ENCODE data around the gene KCNJ6.
"Not testable (repeated sequence)": the region's sequence is repeated elsewhere in the genome, so short reads cannot be mapped to it uniquely, and the experiment has no call there.

The KCNJ6 gene

DNA sequence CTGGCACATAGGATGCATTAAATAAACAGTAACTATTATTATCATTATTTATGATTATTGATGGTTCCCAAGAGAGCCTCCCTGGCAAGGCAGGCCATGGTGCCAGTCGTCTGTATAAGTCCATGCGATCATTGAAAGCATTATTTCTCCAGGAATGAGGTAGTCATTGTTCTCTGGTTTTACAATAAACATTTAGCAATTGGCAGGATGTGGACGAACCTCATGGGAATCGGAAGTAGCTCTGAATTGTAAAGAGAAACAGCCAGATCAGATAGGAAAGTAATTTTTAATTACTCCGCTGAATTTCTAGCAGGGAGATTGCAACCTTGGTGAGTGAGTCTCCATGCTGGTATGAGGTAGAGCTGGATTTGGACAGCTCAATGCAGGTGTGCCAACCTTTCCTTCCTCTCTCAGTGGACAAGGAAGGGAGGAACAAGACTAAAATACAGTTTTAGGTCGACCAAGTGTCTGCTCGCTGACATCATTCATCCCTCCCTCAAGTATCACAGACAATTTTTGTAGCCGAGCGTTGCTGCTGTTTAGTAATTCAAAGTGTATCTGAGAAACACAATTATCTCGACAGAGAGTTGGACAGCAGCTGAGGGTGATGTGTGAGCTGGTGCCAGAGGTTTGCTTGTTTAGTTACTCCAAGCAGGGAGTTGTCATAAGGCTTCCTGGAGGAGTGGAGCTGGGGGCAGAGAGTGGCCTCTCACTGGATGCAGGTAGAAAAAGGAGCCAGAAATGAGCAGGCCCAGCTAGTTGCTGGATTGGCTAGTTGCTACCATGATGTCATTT, 250.8 kb downstream of the KCNJ6 start:
- Mint-ChIP-seq H3K4me1 (ENCODE audit: low read depth) (no peaks in the 10 kb centered on the region), H3K4me3 (no peak overlapping the region), H3K27ac (no peak overlapping the region), H3K9me3 (no peaks in the 10 kb centered on the region), H3K27me3 (no peaks in the 10 kb centered on the region), H3K36me3 (ENCODE audit: low read depth) (no peaks in the 10 kb centered on the region)
- intact Hi-C loops (cut with micrococcal nuclease): no loop called here

GRCh38 chr21:37662227-37662626, 254.0 kb downstream of the KCNJ6 start:
- H3K4me3 Mint-ChIP-seq; H3K4me1 Mint-ChIP-seq (ENCODE audit: low read depth); H3K36me3 Mint-ChIP-seq (ENCODE audit: low read depth); intact Hi-C loops (cut with micrococcal nuclease); H3K9me3 Mint-ChIP-seq; H3K27ac Mint-ChIP-seq; H3K27me3 Mint-ChIP-seq: not testable (repeated sequence)

- H3K27me3 Mint-ChIP-seq: peaks cover 4% of the 10 kb centered on the region
- H3K4me1 Mint-ChIP-seq (ENCODE audit: low read depth): peaks cover 6% of the 10 kb centered on the region
- no peak overlapping the region for H3K4me3 Mint-ChIP-seq
- H3K36me3 Mint-ChIP-seq (ENCODE audit: low read depth): no peaks in the 10 kb centered on the region
- no peak overlapping the region for H3K27ac Mint-ChIP-seq
- intact Hi-C loops (cut with micrococcal nuclease): no loop called here
- H3K9me3 Mint-ChIP-seq: no peaks in the 10 kb centered on the region
These were observed 255.5 kb downstream of the KCNJ6 start for GRCh38 chr21:37660709-37661108.

DNA sequence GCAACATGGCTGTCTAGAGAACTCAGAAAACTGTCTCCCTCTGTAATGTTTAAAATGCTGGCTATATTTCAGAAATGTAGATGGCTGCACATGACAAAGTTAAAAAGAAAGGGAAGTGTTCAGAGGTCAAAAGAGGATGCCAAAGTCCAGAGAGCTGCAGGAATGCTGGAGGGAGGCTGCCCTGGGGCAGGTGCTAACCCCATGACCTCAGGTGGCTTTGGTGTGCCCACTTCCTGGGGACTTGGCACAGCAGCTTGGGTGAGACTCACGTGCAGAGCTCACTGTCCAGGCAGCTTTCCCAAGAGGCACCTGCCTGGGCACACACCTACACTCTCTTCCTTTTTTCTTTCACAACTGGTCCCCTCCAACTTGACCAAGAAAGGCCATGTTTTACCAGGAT, 256.4 kb downstream of the KCNJ6 start:
- H3K4me1 Mint-ChIP-seq (ENCODE audit: low read depth): peaks cover 12% of the 10 kb centered on the region
- H3K27me3 Mint-ChIP-seq: peaks cover 4% of the 10 kb centered on the region
- H3K9me3 Mint-ChIP-seq: no peaks in the 10 kb centered on the region
- H3K4me3 Mint-ChIP-seq: no peak overlapping the region
- no peak overlapping the region for H3K27ac Mint-ChIP-seq
- intact Hi-C loops (cut with micrococcal nuclease): no loop called here
- no peaks in the 10 kb centered on the region for H3K36me3 Mint-ChIP-seq (ENCODE audit: low read depth)

DNA sequence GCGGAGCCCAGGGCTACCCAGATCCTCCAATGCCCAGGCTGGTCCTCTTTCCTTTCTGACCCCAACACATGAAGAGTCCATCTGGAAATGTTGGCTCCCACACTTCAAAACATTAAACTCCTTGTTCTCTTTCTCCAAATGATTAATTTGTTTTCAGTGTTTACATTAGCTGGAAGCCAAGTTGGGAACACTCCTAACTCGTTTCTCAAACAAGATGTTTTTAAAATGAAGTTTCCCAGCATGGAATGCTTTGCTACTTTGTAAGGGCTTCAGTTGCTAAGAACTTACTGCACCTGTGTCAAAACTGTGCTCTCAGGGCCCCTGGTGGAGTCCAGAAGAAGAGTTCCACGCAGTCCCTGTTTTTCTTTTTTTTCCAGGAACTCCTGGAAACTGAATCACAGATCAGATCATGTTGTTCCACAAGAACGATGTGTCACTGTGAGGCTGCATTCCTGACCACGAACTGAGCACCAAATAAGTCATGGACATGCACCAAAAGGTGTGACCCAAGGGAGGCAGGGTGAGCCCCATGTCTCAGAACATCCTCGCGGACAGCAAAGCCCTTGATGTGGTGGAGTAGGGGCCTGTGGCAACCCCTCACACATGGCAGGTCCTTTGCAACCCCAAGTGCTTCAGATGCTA, 257.3 kb downstream of the KCNJ6 start:
- H3K27ac Mint-ChIP-seq: no peak overlapping the region
- no peak overlapping the region for H3K4me3 Mint-ChIP-seq
- intact Hi-C loops (cut with micrococcal nuclease): no loop called here
- H3K36me3 Mint-ChIP-seq (ENCODE audit: low read depth): no peaks in the 10 kb centered on the region
- no peaks in the 10 kb centered on the region for H3K9me3 Mint-ChIP-seq
- H3K4me1 Mint-ChIP-seq (ENCODE audit: low read depth): peaks cover 12% of the 10 kb centered on the region
- H3K27me3 Mint-ChIP-seq: peaks cover 9% of the 10 kb centered on the region

DNA sequence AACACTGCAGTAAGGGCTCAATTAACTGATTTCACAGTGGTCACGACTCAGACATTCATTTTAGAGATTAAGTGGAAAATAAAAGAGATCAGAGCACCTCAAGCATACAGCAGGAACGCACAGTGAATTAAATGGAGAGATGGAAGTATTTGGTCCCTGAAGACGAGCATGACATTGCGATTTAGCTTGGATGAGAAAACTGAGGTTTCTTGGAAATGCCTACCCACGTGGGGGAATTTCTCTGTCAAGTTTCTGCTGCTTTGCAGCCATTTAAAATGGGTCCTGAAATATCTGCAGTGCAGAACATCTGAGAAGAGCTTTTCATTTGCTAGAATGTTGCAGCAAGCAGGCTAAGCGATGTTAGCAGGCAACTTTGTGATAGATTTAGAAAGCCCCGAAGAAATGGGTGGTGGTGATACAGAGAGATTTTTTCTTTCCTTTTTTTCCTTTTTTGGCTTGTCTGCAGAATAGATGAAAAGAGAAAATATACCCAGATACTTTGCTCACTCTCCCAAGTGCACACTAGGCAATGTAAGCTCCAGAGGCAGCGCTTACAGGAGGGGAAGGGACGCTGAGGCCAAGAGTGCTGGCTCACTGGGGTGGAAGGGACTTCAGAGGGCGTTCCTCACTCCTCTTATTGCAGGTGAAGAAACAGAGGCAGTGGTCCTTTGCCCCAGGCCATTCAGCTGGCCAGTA, 258.0 kb downstream of the KCNJ6 start:
- no peaks in the 10 kb centered on the region for H3K9me3 Mint-ChIP-seq
- no peaks in the 10 kb centered on the region for H3K36me3 Mint-ChIP-seq (ENCODE audit: low read depth)
- H3K27ac Mint-ChIP-seq: no peak overlapping the region
- H3K4me3 Mint-ChIP-seq: no peak overlapping the region
- H3K4me1 Mint-ChIP-seq (ENCODE audit: low read depth): peaks cover 12% of the 10 kb centered on the region
- intact Hi-C loops (cut with micrococcal nuclease): no loop called here
- peaks cover 9% of the 10 kb centered on the region for H3K27me3 Mint-ChIP-seq

GRCh38 chr21:37656899-37657298, 259.4 kb downstream of the KCNJ6 start:
- H3K27me3 Mint-ChIP-seq: peaks cover 9% of the 10 kb centered on the region
- intact Hi-C loops (cut with micrococcal nuclease): no loop called here
- H3K27ac Mint-ChIP-seq: no peak overlapping the region
- H3K9me3 Mint-ChIP-seq: no peaks in the 10 kb centered on the region
- H3K36me3 Mint-ChIP-seq (ENCODE audit: low read depth): no peaks in the 10 kb centered on the region
- H3K4me1 Mint-ChIP-seq (ENCODE audit: low read depth): peaks cover 12% of the 10 kb centered on the region
- H3K4me3 Mint-ChIP-seq: no peak overlapping the region

DNA sequence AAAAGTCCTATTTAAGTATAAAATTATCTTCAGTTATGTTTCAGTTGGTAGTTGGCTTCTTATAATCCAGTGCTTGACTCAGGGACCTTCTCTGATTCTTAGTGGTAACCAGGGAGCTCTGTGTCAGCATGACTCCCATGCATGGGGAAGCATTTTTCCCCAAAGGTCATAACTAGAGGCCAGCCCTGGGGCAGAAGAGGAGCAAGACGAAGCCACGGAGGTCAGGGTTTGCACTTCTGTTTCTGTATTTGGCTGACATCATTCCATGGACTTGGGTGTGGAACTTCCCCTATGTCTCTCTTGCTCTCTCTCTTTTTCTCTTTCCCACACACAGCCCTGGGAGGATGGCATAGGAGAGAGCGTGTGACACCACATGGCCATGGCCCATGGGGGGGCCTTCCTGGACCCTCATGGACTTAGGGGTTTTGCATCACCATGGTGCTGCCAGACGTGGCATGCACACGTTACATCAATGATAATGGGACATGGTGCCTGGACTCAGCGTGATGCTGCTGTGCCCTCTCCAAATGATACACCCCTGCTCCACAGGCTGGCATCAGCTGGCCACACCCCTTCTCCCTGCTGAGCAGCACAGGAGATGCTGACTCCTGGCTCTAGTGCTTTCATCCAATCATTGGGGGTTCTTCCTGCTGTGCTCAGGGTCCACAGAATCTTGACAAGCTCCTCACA, 260.5 kb downstream of the KCNJ6 start:
- H3K36me3 Mint-ChIP-seq (ENCODE audit: low read depth): no peaks in the 10 kb centered on the region
- H3K27ac Mint-ChIP-seq: no peak overlapping the region
- intact Hi-C loops (cut with micrococcal nuclease): no loop called here

GRCh38 chr21:37654596-37654995, 261.7 kb downstream of the KCNJ6 start:
- H3K4me3 Mint-ChIP-seq: no peak overlapping the region
- H3K9me3 Mint-ChIP-seq: no peaks in the 10 kb centered on the region
- no peak overlapping the region for H3K27ac Mint-ChIP-seq
- intact Hi-C loops (cut with micrococcal nuclease): no loop called here
- H3K27me3 Mint-ChIP-seq: peaks cover 9% of the 10 kb centered on the region
- H3K36me3 Mint-ChIP-seq (ENCODE audit: low read depth): no peaks in the 10 kb centered on the region
- peaks cover 12% of the 10 kb centered on the region for H3K4me1 Mint-ChIP-seq (ENCODE audit: low read depth)

More for the DNA sequence above, 260.5 kb downstream of the KCNJ6 start:
- Mint-ChIP-seq H3K9me3 (no peaks in the 10 kb centered on the region), H3K4me1 (ENCODE audit: low read depth) (peaks cover 12% of the 10 kb centered on the region), H3K4me3 (no peak overlapping the region), H3K27me3 (peaks cover 9% of the 10 kb centered on the region)

DNA sequence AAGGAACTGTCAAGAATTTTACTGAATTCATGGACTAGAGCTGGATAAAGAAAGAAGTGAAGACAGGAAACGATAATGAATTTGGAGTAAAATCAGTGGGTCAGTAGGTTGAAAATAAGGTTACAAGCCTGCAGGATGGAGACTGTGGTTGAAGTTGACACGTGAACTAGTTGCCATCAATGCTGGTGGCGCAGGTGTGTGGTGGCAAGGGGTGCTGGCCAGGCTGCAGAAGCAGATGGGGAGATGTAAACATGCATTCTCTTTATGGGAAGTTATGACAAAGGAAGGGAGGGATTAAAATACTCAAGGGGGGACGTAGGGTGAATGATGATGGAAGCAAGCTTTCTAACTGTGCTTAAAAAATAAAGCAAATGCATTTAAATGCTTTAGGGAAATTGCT, 263.1 kb downstream of the KCNJ6 start:
- H3K36me3 Mint-ChIP-seq (ENCODE audit: low read depth): no peaks in the 10 kb centered on the region
- peaks cover 12% of the 10 kb centered on the region for H3K4me1 Mint-ChIP-seq (ENCODE audit: low read depth)
- no peak overlapping the region for H3K4me3 Mint-ChIP-seq
- intact Hi-C loops (cut with micrococcal nuclease): no loop called here
- H3K27ac Mint-ChIP-seq: no peak overlapping the region
- peaks cover 7% of the 10 kb centered on the region for H3K27me3 Mint-ChIP-seq
- H3K9me3 Mint-ChIP-seq: no peaks in the 10 kb centered on the region

GRCh38 chr21:37647781-37648180, 268.5 kb downstream of the KCNJ6 start:
- intact Hi-C loops (cut with micrococcal nuclease): no loop called here
- no peak overlapping the region for H3K4me3 Mint-ChIP-seq
- H3K27ac Mint-ChIP-seq: no peak overlapping the region
- H3K27me3 Mint-ChIP-seq: peaks cover 10% of the 10 kb centered on the region
- no peaks in the 10 kb centered on the region for H3K9me3 Mint-ChIP-seq
- H3K4me1 Mint-ChIP-seq (ENCODE audit: low read depth): no peaks in the 10 kb centered on the region
- no peaks in the 10 kb centered on the region for H3K36me3 Mint-ChIP-seq (ENCODE audit: low read depth)

DNA sequence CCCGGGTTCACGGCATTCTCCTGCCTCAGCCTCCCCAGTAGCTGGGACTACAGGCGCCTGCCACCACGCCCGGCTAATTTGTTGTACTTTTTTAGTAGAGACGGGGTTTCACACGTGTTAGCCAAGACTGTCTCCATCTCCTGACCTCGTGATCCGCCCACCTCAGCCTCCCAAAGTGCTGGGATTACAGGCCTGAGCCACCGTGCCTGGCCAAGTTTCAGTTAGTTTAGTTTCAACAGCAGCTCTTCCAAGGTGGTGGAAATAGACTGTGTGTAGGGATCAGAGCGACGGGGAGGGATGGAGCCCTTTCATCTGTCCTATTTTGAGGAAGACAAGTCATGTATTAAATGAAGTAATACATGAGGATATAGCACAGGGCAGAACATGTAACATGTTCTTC, 269.5 kb downstream of the KCNJ6 start:
- H3K36me3 Mint-ChIP-seq (ENCODE audit: low read depth); H3K4me1 Mint-ChIP-seq (ENCODE audit: low read depth); H3K9me3 Mint-ChIP-seq; intact Hi-C loops (cut with micrococcal nuclease); H3K27ac Mint-ChIP-seq; H3K27me3 Mint-ChIP-seq; H3K4me3 Mint-ChIP-seq: not testable (repeated sequence)

GRCh38 chr21:37645848-37646247, 270.4 kb downstream of the KCNJ6 start:
- H3K36me3 Mint-ChIP-seq (ENCODE audit: low read depth): no peaks in the 10 kb centered on the region
- intact Hi-C loops (cut with micrococcal nuclease): no loop called here
- no peaks in the 10 kb centered on the region for H3K4me1 Mint-ChIP-seq (ENCODE audit: low read depth)
- no peak overlapping the region for H3K4me3 Mint-ChIP-seq
- no peaks in the 10 kb centered on the region for H3K9me3 Mint-ChIP-seq
- no peak overlapping the region for H3K27ac Mint-ChIP-seq
- H3K27me3 Mint-ChIP-seq: peaks cover 12% of the 10 kb centered on the region

GRCh38 chr21:37644636-37645035, 271.6 kb downstream of the KCNJ6 start:
- Mint-ChIP-seq H3K36me3 (ENCODE audit: low read depth) (no peaks in the 10 kb centered on the region), H3K4me3 (no peak overlapping the region), H3K4me1 (ENCODE audit: low read depth) (no peaks in the 10 kb centered on the region), H3K27ac (no peak overlapping the region), H3K9me3 (no peaks in the 10 kb centered on the region), H3K27me3 (peaks cover 12% of the 10 kb centered on the region)
- intact Hi-C loops (cut with micrococcal nuclease): no loop called here
